Common myeloid progenitor, CD34-positive (primary cell): ENCODE results near the gene ADTRP.
A peak's percentile ranks its signal among the peaks of the same experiment; 100 is the strongest.

ENCODE experiments used
- CTCF ChIA-PET: fragments of 350-600 bp; sonication (Branson Sonifier 250); formaldehyde crosslinking; loops from one replicate; lab custom pipeline; 2021; ENCODE audit warnings: antibody characterized with exemption; lab: Charles Lee
- POLR2A ChIA-PET: fragments of 350-600 bp; sonication (Branson Sonifier 250); formaldehyde crosslinking; loops from one replicate; lab custom pipeline; 2021; ENCODE audit warnings: antibody characterized with exemption; lab: Charles Lee
- DNase-seq, 3 donors: peaks; one replicate each; pipeline versions ENCODE4 v3.0.0 to v3.0.0-alpha.2; 2013
- H3K27ac ChIP-seq, 2 experiments: 1 replicate in 1 of 2; 2 replicates in 1 of 2; pipeline ENCODE4 v1.7.0; 2013; ENCODE audit warnings: inconsistent platforms in 2 of 2, low read length in 2 of 2, mild to moderate bottlenecking in 2 of 2, low read depth in 1 of 2, moderate library complexity in 1 of 2; ENCODE audit not compliant: severe bottlenecking in 2 of 2, insufficient read depth in 1 of 2, poor library complexity in 1 of 2
- H3K27me3 ChIP-seq, 5 experiments: replicated peaks in 2 of 5; 1 replicate in 3 of 5; 2 replicates in 2 of 5; pipeline versions ENCODE4 v1.6.1 to v1.7.0; 2013; ENCODE audit warnings: low read length in 4 of 5, mild to moderate bottlenecking in 2 of 5, moderate library complexity in 2 of 5, inconsistent platforms in 1 of 5; ENCODE audit not compliant: insufficient read depth in 5 of 5, control insufficient read depth in 4 of 5
- H3K36me3 ChIP-seq, 4 experiments: 1 replicate in 2 of 4; 2 replicates in 2 of 4; pipeline versions ENCODE4 v1.6.1 to v1.7.0; 2013; ENCODE audit warnings: low read length in 3 of 4, control low read depth in 1 of 4, mild to moderate bottlenecking in 1 of 4; ENCODE audit not compliant: control insufficient read depth in 4 of 4, insufficient read depth in 4 of 4
- H3K4me1 ChIP-seq, 4 experiments: 1 replicate in 3 of 4; 2 replicates in 1 of 4; pipeline versions ENCODE4 v1.6.1 to v1.7.1; 2013; ENCODE audit warnings: low read length in 3 of 4, mild to moderate bottlenecking in 3 of 4, control low read depth in 1 of 4, inconsistent platforms in 1 of 4, moderate library complexity in 1 of 4; ENCODE audit not compliant: control insufficient read depth in 4 of 4, insufficient read depth in 4 of 4; ENCODE audit errors: control extremely low read depth in 1 of 4
- H3K4me3 ChIP-seq, 7 experiments: 1 replicate in 4 of 7; 2 replicates in 3 of 7; pipeline versions ENCODE4 v1.5.1 to v1.7.0; 2013; ENCODE audit warnings: mild to moderate bottlenecking in 7 of 7, low read length in 6 of 7, moderate library complexity in 6 of 7, inconsistent platforms in 2 of 7, low read depth in 2 of 7, control low read depth in 1 of 7; ENCODE audit not compliant: insufficient read depth in 4 of 7, control insufficient read depth in 1 of 7; ENCODE audit errors: extremely low read depth in 1 of 7
- H3K9me3 ChIP-seq, 5 experiments: 1 replicate in 4 of 5; 2 replicates in 1 of 5; pipeline versions ENCODE4 v1.6.1 to v1.7.1; 2013; ENCODE audit warnings: low read length in 4 of 5, mild to moderate bottlenecking in 2 of 5, inconsistent platforms in 1 of 5, low read depth in 1 of 5, moderate library complexity in 1 of 5; ENCODE audit not compliant: control insufficient read depth in 4 of 5, insufficient read depth in 2 of 5; ENCODE audit errors: control extremely low read depth in 1 of 5
- WGBS: methylation state at CpG from one replicate; pipeline ENCODE4 v1.1.5; 2013; ENCODE audit not compliant: insufficient coverage; 5-methylcytosine and 5-hydroxymethylcytosine counted together

ADTRP gene

GRCh38 chr6:11738234-11738633 is 40.4 kb downstream of the ADTRP start:
- POLR2A ChIA-PET = interaction anchor here (0.6 kb wide), 1 partner anchor 529 kb away, joined by 3 read pairs; no protein-coding TSS in a partner anchor
- WGBS = 100% methylated on average over 1 of the region's 3 CpGs
- H3K27ac ChIP-seq = no peak overlapping the region
- CTCF ChIA-PET = no interaction called here
- no peaks in the 10 kb centered on the region for H3K27me3 ChIP-seq
- DNase-seq = no peak
- H3K4me1 ChIP-seq = peaks cover 4 to 22% (median 9%) of the 10 kb centered on the region in 4 experiments
- H3K36me3 ChIP-seq = no peaks in the 10 kb centered on the region
- H3K9me3 ChIP-seq = no peaks in the 10 kb centered on the region
- H3K4me3 ChIP-seq = no peak overlapping the region

DNA sequence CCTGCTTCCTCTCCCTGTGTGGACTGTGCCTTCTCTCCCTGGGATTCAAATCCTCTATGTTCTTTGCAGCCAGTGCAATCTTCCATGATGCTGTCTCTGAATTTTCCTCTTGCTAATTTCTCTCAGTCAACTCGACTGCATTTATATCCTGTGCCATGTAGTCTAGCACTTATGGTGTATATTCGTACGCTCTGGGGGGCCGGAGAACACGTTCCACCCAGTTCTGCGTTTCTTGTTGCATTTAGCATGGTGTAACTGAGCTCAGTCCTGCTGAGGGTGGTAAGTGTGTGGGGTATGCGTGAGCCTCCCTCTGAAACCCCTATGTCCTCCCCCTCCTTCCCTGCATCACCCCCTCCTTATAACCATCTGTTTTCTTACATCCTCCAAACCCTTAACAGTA is 42.0 kb downstream of the ADTRP start:
- DNase-seq = peak in 1 of 3 donors; percentile 10
- peaks cover 16 to 36% (median 22%) of the 10 kb centered on the region in 4 experiments for H3K4me1 ChIP-seq
- POLR2A ChIA-PET = no interaction called here
- no peaks in the 10 kb centered on the region for H3K9me3 ChIP-seq
- H3K4me3 ChIP-seq = no peak overlapping the region
- CTCF ChIA-PET = no interaction called here
- no peaks in the 10 kb centered on the region for H3K36me3 ChIP-seq
- 100% methylated on average over 1 of the region's 7 CpGs for WGBS
- H3K27ac ChIP-seq = no peak overlapping the region
- H3K27me3 ChIP-seq = no peaks in the 10 kb centered on the region

- Histone ChIP-seq H3K4me1 (peaks cover 26 to 49% (median 36%) of the 10 kb centered on the region in 4 experiments), H3K36me3 (no peaks in the 10 kb centered on the region), H3K27me3 (no peaks in the 10 kb centered on the region), H3K4me3 (no peak overlapping the region), H3K27ac (no peak overlapping the region), H3K9me3 (no peaks in the 10 kb centered on the region)
- no peak for DNase-seq
- ChIA-PET CTCF (interaction anchor here (1.4 kb wide), 1 partner anchor 36 kb away, joined by 3 read pairs; no protein-coding TSS in a partner anchor), POLR2A (no interaction called here)
- 100% methylated on average over 5 of the region's 6 CpGs for WGBS
Measured at GRCh38 chr6:11734861-11735613, 43.6 kb downstream of the ADTRP start.

GRCh38 chr6:11732036-11732631 is 46.5 kb downstream of the ADTRP start:
- peak overlapping the region; percentile 52 to 70 for H3K27ac ChIP-seq
- H3K27me3 ChIP-seq = no peaks in the 10 kb centered on the region
- DNase-seq = peak; percentile 92 to 99 (median 99)
- POLR2A ChIA-PET = no interaction called here
- peaks cover 36 to 59% (median 49%) of the 10 kb centered on the region in 4 experiments for H3K4me1 ChIP-seq
- 0% methylated on average over 10 of the region's 12 CpGs for WGBS
- H3K9me3 ChIP-seq = no peaks in the 10 kb centered on the region
- H3K36me3 ChIP-seq = no peaks in the 10 kb centered on the region
- CTCF ChIA-PET = interaction anchor here (1.0 to 1.2 kb wide), 3 partner anchors 11 to 31 kb away, joined by 3 read pairs; no protein-coding TSS in a partner anchor
- peak overlapping the region in 4 of 7 experiments; percentile 5 to 19 (median 10) for H3K4me3 ChIP-seq

GRCh38 chr6:11731423-11731822 is 47.2 kb downstream of the ADTRP start:
- WGBS = 100% methylated on average over 1 of the region's 3 CpGs
- Histone ChIP-seq H3K27me3 (no peaks in the 10 kb centered on the region), H3K27ac (peak overlapping the region; percentile 41 to 70), H3K4me1 (peaks cover 34 to 59% (median 49%) of the 10 kb centered on the region in 4 experiments), H3K9me3 (no peaks in the 10 kb centered on the region), H3K4me3 (peak overlapping the region in 1 of 7 experiments; percentile 5), H3K36me3 (no peaks in the 10 kb centered on the region)
- DNase-seq = no peak
- POLR2A ChIA-PET = no interaction called here
- CTCF ChIA-PET = no interaction called here

- no peaks in the 10 kb centered on the region for H3K27me3 ChIP-seq
- ChIA-PET POLR2A (no interaction called here), CTCF (no interaction called here)
- H3K4me3 ChIP-seq = no peak overlapping the region
- 71% methylated on average over 1 of the region's 2 CpGs for WGBS
- peaks cover 34 to 59% (median 49%) of the 10 kb centered on the region in 4 experiments for H3K4me1 ChIP-seq
- peak; percentile 6 to 82 (median 77) for DNase-seq
- no peaks in the 10 kb centered on the region for H3K36me3 ChIP-seq
- H3K27ac ChIP-seq = no peak overlapping the region
- H3K9me3 ChIP-seq = no peaks in the 10 kb centered on the region
Measured at GRCh38 chr6:11730641-11731040, 48.0 kb downstream of the ADTRP start.

DNA sequence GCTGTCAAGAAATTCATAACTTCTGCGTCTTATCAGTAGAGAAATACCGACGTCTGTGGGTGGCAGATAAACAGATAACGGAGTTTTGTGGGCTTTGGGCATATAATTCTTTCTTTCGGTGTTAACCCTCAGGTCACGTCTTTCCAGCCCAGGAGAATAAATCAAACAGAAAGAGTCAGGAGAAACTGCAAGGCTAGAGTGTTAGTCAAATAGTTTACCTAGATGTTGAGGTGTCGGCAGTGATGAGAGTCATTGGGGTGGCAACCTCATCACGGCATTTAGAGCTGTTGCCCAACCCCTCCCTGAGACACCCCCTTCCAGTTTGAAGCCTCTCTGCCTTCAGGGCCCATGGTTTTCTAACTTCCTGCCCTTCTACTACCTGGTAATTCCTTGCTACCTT is 49.5 kb downstream of the ADTRP start:
- CTCF ChIA-PET = interaction anchor here (1.1 kb wide), 1 partner anchor 11 kb away, joined by 4 read pairs; no protein-coding TSS in a partner anchor
- Histone ChIP-seq H3K4me3 (peak overlapping the region in 1 of 7 experiments; percentile 29), H3K27ac (peak overlapping the region; percentile 6 to 51), H3K27me3 (no peaks in the 10 kb centered on the region), H3K4me1 (peaks cover 34 to 56% (median 45%) of the 10 kb centered on the region in 4 experiments), H3K36me3 (no peaks in the 10 kb centered on the region), H3K9me3 (no peaks in the 10 kb centered on the region)
- peak; percentile 73 to 89 (median 88) for DNase-seq
- POLR2A ChIA-PET = no interaction called here
- WGBS = 0% methylated on average over 5 of the region's 8 CpGs
